GM10248 (cell line): Measurements from ENCODE around the gene DOHH.

Source experiments
- CTCF ChIA-PET: fragments of 300-600 bp; sonication (Branson Sonifier 250); formaldehyde crosslinking; extraction: SDS; loops from one replicate; lab custom pipeline; 2021; ENCODE audit warnings: antibody characterized with exemption; lab: Yijun Ruan, JAX
- POLR2A ChIA-PET: fragments of 350-650 bp; sonication (Branson Sonifier 250); formaldehyde crosslinking; extraction: SDS; loops from one replicate; lab custom pipeline; 2020; ENCODE audit warnings: antibody characterized with exemption; lab: Yijun Ruan, JAX
- DNase-seq: peaks from one replicate; pipeline ENCODE4 v3.0.0; 2012; ENCODE audit errors: extremely low spot score
- TF ChIP-seq, protein P1 (sequence below): IDR thresholded peaks from 2 replicates; pipeline ENCODE4 v1.5.1; 2012; ENCODE audit warnings: mild to moderate bottlenecking, low read depth; ENCODE audit errors: extremely low read depth, missing control alignments, control extremely low read depth

Gene DOHH

DNA sequence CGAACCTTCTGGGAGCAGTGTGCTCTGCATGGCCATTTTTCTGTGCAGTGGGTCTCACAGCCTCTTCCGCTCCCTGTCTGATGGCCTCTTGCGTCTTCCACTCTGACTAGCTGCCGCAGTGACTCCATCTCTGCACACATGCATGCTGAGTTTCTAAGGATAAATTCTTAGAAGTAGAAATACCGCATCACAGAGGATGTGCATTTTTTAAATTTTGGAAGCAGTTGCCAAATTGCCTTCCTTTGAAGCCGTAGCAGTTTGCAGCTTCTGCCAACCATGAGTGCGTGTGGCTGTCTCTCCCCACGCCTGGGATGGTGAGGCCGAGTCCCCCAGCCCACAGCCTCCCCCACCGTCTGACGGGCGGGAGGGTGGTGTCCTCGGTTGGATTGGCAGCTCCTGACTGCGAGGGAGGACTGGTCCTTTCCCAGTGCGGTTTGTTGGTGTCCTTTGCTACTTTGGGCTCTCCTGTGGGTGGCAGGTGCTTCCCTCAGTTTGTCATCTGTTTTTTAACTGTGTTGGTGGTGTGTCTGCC lies 15.5 kb upstream of the DOHH start:
- TF ChIP-seq, protein P1, sequence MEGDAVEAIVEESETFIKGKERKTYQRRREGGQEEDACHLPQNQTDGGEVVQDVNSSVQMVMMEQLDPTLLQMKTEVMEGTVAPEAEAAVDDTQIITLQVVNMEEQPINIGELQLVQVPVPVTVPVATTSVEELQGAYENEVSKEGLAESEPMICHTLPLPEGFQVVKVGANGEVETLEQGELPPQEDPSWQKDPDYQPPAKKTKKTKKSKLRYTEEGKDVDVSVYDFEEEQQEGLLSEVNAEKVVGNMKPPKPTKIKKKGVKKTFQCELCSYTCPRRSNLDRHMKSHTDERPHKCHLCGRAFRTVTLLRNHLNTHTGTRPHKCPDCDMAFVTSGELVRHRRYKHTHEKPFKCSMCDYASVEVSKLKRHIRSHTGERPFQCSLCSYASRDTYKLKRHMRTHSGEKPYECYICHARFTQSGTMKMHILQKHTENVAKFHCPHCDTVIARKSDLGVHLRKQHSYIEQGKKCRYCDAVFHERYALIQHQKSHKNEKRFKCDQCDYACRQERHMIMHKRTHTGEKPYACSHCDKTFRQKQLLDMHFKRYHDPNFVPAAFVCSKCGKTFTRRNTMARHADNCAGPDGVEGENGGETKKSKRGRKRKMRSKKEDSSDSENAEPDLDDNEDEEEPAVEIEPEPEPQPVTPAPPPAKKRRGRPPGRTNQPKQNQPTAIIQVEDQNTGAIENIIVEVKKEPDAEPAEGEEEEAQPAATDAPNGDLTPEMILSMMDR = no peak
- POLR2A ChIA-PET = no interaction called here
- DNase-seq = no peak
- CTCF ChIA-PET = interaction anchor here (0.9 to 2.6 kb wide), 3 partner anchors 29 to 45 kb away, joined by 3 to 11 read pairs (median 3); no protein-coding TSS in a partner anchor

DNA sequence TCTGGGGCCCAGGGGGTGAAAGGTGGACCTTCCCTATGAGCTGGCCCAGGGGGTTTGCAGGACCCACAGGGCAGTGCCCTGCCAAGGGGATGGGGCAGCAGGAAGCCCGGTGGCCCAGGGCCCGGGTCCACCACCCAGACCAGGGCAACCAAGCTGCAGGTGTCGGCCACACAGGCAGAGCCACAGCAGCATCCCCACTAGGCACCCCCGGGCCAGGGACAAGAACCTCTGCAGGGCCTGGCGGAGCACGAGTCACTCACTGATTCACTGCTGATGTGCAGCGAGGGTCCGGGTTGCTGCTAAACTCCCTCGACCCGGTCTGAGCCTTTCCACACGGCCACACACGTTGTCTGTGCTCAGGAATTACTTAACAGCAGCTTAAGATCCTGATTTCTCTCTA lies 14.5 kb upstream of the DOHH start:
- POLR2A ChIA-PET = no interaction called here
- CTCF ChIA-PET = no interaction called here
- TF ChIP-seq, protein P1 = no peak
- DNase-seq = no peak

DNA sequence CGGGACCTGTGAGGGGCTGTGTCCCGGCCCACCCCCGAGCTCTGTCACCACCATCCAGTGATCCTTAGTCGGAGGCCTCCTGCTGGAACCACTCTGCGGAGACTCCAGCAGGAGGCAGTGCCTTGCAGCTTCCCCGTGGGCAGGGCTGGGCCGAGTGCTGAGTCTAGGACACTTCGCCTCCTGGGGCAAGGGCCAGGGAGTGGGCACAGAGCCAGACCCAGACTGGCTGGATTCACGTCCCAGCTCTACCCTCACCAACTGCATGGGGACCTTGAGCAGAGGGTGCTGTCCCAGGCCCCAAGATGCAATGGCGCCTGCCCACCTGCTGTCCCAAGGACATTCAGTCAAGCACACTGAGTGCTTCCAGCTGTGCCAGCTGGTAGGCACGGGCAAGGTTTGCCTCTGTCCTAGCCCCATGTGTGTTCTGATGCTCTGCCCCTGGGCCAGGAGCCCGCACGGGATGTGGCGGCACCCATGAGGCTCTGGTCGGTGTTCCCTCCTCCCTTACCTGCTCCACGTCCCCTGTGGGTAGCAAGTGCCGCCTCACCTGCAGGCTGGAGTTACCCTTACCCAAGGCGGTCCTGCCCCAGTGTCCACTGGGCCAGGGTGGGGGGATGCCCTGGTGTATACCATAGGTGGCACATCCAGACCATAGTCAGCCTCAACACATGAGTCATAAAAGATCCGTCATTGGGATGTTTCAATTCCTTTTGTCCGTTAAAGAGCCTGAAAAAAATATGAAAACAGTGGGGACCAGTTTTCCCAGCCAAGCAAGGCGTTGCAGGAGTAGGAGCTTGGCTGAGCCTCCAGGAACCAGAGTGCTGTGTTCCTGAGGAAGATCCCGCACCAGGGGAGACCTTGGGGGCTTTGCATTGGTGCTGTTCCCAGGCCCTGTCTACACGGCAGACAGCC lies 13.0 kb upstream of the DOHH start:
- ChIA-PET CTCF (interaction anchor here (1.4 kb wide), 1 partner anchor 41 kb away, joined by 3 read pairs; no protein-coding TSS in a partner anchor), POLR2A (no interaction called here)
- DNase-seq = no peak
- TF ChIP-seq, protein P1 = no peak

DNA sequence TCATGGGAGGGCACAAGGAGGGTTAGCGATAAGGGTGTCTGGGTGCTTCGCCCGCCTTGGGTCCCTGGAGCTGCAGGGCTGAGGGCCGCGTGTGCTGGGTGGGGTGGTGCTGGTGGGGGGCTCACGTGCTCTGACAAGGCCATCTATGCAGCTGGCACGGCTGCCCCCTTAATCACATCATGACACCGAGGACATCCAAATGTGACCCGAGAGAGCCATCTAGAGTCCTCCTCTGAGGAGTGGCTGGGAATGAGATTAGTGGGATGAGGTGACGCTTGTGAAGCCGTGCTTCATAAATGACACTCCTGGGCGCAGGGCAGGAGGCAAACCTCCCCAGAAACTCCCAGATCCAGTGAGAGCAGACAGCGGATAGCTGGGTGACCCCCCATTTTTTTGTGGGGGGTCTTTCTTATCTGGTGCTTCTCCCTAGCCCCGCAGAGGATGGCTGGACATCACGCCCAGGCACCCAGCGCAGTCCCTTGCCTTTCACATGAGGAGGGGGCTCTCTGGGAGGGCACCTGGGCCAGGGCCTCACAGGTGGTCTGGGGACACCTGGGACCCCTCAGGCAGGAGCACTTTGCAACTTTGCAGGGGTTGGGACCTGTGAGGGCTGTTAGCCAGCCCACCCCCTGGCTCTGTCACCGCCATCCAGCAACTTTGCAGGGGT lies 12.2 kb upstream of the DOHH start:
- DNase-seq = no peak
- ChIA-PET POLR2A (interaction anchor here (0.5 kb wide), 1 partner anchor 460 kb away, joined by 3 read pairs; no protein-coding TSS in a partner anchor), CTCF (interaction anchor here (1.4 kb wide), 1 partner anchor 40 kb away, joined by 3 read pairs; no protein-coding TSS in a partner anchor)
- TF ChIP-seq, protein P1 = no peak

DNA sequence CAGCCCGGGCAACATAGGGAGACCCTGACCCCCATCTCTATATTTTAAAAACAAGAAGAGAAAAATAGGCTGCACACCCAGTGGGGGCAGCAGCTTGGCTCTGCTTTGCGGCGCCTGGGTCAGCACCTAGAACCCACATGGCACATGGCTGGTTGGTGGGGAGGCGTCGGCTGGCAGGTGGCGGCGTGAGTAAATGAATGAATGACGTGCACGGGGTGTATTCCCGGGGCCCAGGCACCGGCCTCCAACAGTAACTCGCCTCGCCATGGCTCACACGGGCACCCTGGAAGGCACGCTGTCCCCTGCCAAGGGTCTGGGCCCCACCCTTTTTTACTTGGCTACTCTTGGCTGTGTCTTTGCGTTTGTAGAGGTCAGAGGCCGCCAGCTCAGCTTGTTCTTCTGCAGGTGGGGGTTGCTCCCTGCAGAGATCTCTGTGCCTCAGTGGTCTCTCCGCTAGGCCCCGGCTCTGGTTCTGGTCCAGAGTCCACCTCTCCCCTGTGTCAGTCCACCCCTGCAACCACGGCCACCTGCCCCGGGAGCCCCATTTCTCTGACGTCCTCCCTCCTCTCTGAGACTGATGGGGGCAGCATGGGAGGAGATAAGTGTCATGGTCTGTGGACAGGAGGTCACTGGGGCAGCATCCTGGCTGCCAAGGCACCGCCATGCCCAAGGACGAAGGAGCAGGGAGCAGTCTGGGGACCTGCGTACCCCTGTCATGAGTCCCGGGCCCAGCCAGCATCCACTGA lies 11.2 kb upstream of the DOHH start:
- ChIA-PET CTCF (interaction anchor here (1.4 kb wide), 1 partner anchor 39 kb away, joined by 3 read pairs; no protein-coding TSS in a partner anchor), POLR2A (no interaction called here)
- no peak for DNase-seq
- TF ChIP-seq, protein P1 = no peak

DNA sequence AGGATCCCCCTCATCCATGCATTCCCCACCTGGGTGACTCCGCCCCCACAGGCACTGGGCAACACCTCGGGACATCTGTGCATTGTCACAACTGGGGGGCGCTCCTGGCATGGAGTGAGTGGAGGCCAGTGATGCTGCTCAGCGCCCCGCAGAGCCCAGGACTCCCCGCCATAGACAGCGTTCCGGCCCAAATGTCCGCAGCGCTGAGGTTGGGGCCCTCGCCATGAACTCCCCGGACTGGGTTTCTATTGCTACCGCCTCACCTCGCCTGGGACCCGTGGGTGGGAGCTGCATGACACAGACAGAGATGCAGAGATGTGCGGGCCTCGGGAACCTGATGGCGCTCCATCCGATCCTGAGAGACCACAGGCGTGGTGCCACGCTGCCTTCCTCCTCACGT lies 10.3 kb upstream of the DOHH start:
- ChIA-PET POLR2A (no interaction called here), CTCF (no interaction called here)
- DNase-seq = no peak
- TF ChIP-seq, protein P1 = no peak
